Glutamatergic neuron (in vitro differentiated cells): ENCODE measurements around the gene CHD2. TPM values are rescaled to one million over a fixed set of nuclear protein-coding genes. Genes with fewer than 3 reads are reported as not detected.

ENCODE experiments used
- DNase-seq: peaks from one replicate; pipeline ENCODE4 v3.0.0; 2022
- H3K27ac Mint-ChIP-seq: one replicate; pipeline ENCODE4 v1.8.0; 2020; ENCODE audit warnings: mild to moderate bottlenecking, mixed read lengths, inconsistent platforms; ENCODE audit not compliant: unreplicated experiment
- H3K27me3 Mint-ChIP-seq: one replicate; pipeline ENCODE4 v1.8.0; 2020; ENCODE audit warnings: mild to moderate bottlenecking, moderate library complexity, mixed read lengths, inconsistent platforms; ENCODE audit not compliant: unreplicated experiment
- H3K36me3 Mint-ChIP-seq: one replicate; pipeline ENCODE4 v1.8.0; 2020; ENCODE audit warnings: mild to moderate bottlenecking, mixed read lengths, inconsistent platforms; ENCODE audit not compliant: unreplicated experiment
- H3K4me1 Mint-ChIP-seq: one replicate; pipeline ENCODE4 v1.8.0; 2020; ENCODE audit warnings: mild to moderate bottlenecking, low read depth, mixed read lengths, inconsistent platforms; ENCODE audit not compliant: unreplicated experiment
- H3K4me3 Mint-ChIP-seq: one replicate; pipeline ENCODE4 v1.8.0; 2020; ENCODE audit warnings: mild to moderate bottlenecking, mixed read lengths, inconsistent platforms; ENCODE audit not compliant: unreplicated experiment
- H3K9me3 Mint-ChIP-seq: one replicate; pipeline ENCODE4 v1.8.0; 2020; ENCODE audit warnings: mild to moderate bottlenecking, moderate library complexity, mixed read lengths, inconsistent platforms; ENCODE audit not compliant: unreplicated experiment
- total RNA-seq: library from RNA; stranded (reverse); fragmentation: NEBNext Ultra II Directional; extraction: Animal tissue kit (Norgen Biotek cat#: 25700); gene quantifications from one replicate; pipeline ENCODE4 v1.2.1, GENCODE V29; 2021; ENCODE audit not compliant: unreplicated experiment
- TF ChIP-seq, protein P1 (sequence below): fragments of 200-600 bp; sonication (generic); IDR thresholded peaks from one replicate; pipeline ENCODE4 v1.5.0; 2021; ENCODE audit not compliant: partially characterized antibody, unreplicated experiment

Gene CHD2
- total RNA-seq, 1 donor from 2014 or later: 201 TPM

GRCh38 chr15:92952458-92952850 is 52.3 kb downstream of the CHD2 start:
- H3K36me3 Mint-ChIP-seq: peaks cover 27% of the 10 kb centered on the region
- peaks cover 25% of the 10 kb centered on the region for H3K9me3 Mint-ChIP-seq
- no peak overlapping the region for H3K27ac Mint-ChIP-seq
- peaks cover 2% of the 10 kb centered on the region for H3K27me3 Mint-ChIP-seq
- H3K4me3 Mint-ChIP-seq: no peak overlapping the region
- peaks cover 19% of the 10 kb centered on the region for H3K4me1 Mint-ChIP-seq
- TF ChIP-seq, protein P1, sequence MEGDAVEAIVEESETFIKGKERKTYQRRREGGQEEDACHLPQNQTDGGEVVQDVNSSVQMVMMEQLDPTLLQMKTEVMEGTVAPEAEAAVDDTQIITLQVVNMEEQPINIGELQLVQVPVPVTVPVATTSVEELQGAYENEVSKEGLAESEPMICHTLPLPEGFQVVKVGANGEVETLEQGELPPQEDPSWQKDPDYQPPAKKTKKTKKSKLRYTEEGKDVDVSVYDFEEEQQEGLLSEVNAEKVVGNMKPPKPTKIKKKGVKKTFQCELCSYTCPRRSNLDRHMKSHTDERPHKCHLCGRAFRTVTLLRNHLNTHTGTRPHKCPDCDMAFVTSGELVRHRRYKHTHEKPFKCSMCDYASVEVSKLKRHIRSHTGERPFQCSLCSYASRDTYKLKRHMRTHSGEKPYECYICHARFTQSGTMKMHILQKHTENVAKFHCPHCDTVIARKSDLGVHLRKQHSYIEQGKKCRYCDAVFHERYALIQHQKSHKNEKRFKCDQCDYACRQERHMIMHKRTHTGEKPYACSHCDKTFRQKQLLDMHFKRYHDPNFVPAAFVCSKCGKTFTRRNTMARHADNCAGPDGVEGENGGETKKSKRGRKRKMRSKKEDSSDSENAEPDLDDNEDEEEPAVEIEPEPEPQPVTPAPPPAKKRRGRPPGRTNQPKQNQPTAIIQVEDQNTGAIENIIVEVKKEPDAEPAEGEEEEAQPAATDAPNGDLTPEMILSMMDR: no peak
- DNase-seq: no peak

- Mint-ChIP-seq H3K36me3 (peaks cover 16% of the 10 kb centered on the region), H3K27me3 (peaks cover 5% of the 10 kb centered on the region), H3K9me3 (peaks cover 15% of the 10 kb centered on the region), H3K4me1 (peaks cover 26% of the 10 kb centered on the region), H3K27ac (no peak overlapping the region), H3K4me3 (no peak overlapping the region)
- no peak for DNase-seq
- TF ChIP-seq, protein P1: no peak
Measured at GRCh38 chr15:92953566-92953965, 53.4 kb downstream of the CHD2 start.

DNA sequence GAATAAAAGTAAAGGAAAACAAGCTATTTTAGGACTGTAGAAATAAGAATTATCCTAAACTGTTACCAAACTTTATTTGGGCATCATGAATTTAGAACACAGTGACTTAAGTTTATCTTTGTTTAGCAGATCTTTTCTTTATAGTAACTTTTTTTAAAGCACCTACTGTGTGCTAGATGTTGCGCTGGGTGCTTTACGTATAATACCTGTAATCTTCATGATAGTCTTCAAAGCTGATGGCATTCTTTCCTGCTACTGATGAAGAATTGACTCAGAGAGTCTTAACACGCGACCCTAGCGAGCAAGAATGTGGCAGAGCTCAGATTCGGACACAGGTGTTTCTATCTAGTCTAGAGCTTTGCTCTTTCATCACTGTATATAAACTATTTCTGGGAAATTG is 53.9 kb downstream of the CHD2 start:
- no peak for DNase-seq
- H3K27ac Mint-ChIP-seq: no peak overlapping the region
- H3K4me1 Mint-ChIP-seq: peaks cover 27% of the 10 kb centered on the region
- H3K4me3 Mint-ChIP-seq: no peak overlapping the region
- peaks cover 13% of the 10 kb centered on the region for H3K9me3 Mint-ChIP-seq
- H3K27me3 Mint-ChIP-seq: peaks cover 5% of the 10 kb centered on the region
- TF ChIP-seq, protein P1: no peak
- peaks cover 12% of the 10 kb centered on the region for H3K36me3 Mint-ChIP-seq

DNA sequence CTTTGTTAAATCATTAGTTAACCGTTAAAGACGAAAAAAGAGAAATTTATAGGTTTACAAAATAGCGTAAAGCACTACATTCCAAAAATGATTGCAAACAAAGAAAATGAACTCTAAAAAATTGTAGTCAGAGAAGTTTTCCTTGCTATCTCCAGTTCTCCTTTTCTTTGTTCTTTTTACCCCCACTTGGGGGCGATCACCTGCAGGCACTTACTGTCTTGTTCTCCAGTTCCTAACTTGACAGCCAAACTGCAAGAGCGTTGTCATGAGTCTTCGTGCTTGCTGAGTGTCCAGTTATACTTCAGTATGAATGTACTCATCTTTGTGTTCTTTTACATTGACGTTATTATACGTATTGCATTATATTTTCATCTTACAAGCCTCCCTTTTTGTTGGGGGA is 54.5 kb downstream of the CHD2 start:
- Mint-ChIP-seq H3K36me3 (peaks cover 6% of the 10 kb centered on the region), H3K9me3 (peaks cover 7% of the 10 kb centered on the region), H3K4me3 (no peak overlapping the region), H3K4me1 (peaks cover 28% of the 10 kb centered on the region), H3K27ac (no peak overlapping the region), H3K27me3 (peaks cover 5% of the 10 kb centered on the region)
- TF ChIP-seq, protein P1: peak; percentile 12
- no peak for DNase-seq

DNA sequence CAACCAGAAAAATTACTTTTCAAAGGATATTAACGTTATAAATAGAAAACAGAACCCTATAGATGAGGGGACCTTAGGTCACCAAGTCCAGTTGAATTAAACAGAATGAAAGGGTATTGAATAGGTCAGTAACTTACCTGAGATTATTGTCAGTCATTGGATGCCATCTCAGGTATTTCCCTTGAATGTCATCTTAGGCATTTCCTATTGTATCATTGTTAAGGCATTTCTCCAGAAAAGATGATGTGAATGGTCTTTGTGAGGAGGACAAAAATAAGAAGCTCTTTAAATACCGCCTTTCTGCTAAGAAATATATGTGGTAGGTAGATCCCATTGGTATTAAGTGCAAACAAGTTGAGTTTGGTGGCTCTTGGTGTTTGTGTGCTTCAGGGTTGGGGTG is 55.6 kb downstream of the CHD2 start:
- Mint-ChIP-seq H3K9me3 (peaks cover 4% of the 10 kb centered on the region), H3K36me3 (no peaks in the 10 kb centered on the region), H3K4me1 (peaks cover 28% of the 10 kb centered on the region), H3K27ac (peak overlapping the region; percentile 72), H3K27me3 (peaks cover 5% of the 10 kb centered on the region), H3K4me3 (peak overlapping the region; percentile 23)
- no peak for DNase-seq
- TF ChIP-seq, protein P1: no peak
